ENCODE results near the gene ACAP3. TPM values are rescaled to one million over a fixed set of nuclear protein-coding genes. Genes with fewer than 3 reads are reported as not detected.

ACAP3 gene
- total RNA-seq, 2 donors from 2014 or later: 32.5 to 60.5 TPM

GRCh38 chr1:1278620-1279019, 29.1 kb downstream of the ACAP3 start:
- Mint-ChIP-seq H3K4me1 (ENCODE audit: low read depth in 2 of 2) (peaks cover 0 to 6% of the 10 kb centered on the region in 2 donors), H3K36me3 (no peaks in the 10 kb centered on the region), H3K4me3 (no peak overlapping the region), H3K9me3 (no peaks in the 10 kb centered on the region), H3K27me3 (no peaks in the 10 kb centered on the region), H3K27ac (no peak overlapping the region)
- ATAC-seq (no peak), DNase-seq (ENCODE audit: low spot score) (no peak)

- H3K9me3 Mint-ChIP-seq: no peaks in the 10 kb centered on the region
- H3K4me1 Mint-ChIP-seq (ENCODE audit: low read depth in 2 of 2): peaks cover 15 to 19% of the 10 kb centered on the region in 2 donors
- DNase-seq (ENCODE audit: low spot score): no peak
- peak overlapping the region; percentile 6 for H3K4me3 Mint-ChIP-seq
- H3K27ac Mint-ChIP-seq: no peak overlapping the region
- H3K36me3 Mint-ChIP-seq: no peaks in the 10 kb centered on the region
- H3K27me3 Mint-ChIP-seq: no peaks in the 10 kb centered on the region
- ATAC-seq: no peak
Measured at GRCh38 chr1:1275836-1276235, 31.9 kb downstream of the ACAP3 start.

- H3K27ac Mint-ChIP-seq: no peak overlapping the region
- ATAC-seq (no peak), DNase-seq (ENCODE audit: low spot score) (no peak)
- H3K27me3 Mint-ChIP-seq: no peaks in the 10 kb centered on the region
- peaks cover 24 to 28% of the 10 kb centered on the region in 2 donors for H3K4me1 Mint-ChIP-seq (ENCODE audit: low read depth in 2 of 2)
- peak overlapping the region; percentile 59 for H3K4me3 Mint-ChIP-seq
- no peaks in the 10 kb centered on the region for H3K9me3 Mint-ChIP-seq
- H3K36me3 Mint-ChIP-seq: no peaks in the 10 kb centered on the region
Measured at GRCh38 chr1:1274931-1275431, 32.7 kb downstream of the ACAP3 start.

- peaks cover 28 to 31% of the 10 kb centered on the region in 2 donors for H3K4me1 Mint-ChIP-seq (ENCODE audit: low read depth in 2 of 2)
- no peaks in the 10 kb centered on the region for H3K9me3 Mint-ChIP-seq
- H3K27ac Mint-ChIP-seq: no peak overlapping the region
- DNase-seq (ENCODE audit: low spot score): no peak
- H3K36me3 Mint-ChIP-seq: no peaks in the 10 kb centered on the region
- no peaks in the 10 kb centered on the region for H3K27me3 Mint-ChIP-seq
- ATAC-seq: no peak
- peak overlapping the region; percentile 59 for H3K4me3 Mint-ChIP-seq
Measured at GRCh38 chr1:1274299-1274930, 33.3 kb downstream of the ACAP3 start.

- Mint-ChIP-seq H3K9me3 (no peaks in the 10 kb centered on the region), H3K27me3 (no peaks in the 10 kb centered on the region), H3K4me1 (ENCODE audit: low read depth in 2 of 2) (peaks cover 28 to 31% of the 10 kb centered on the region in 2 donors), H3K27ac (peak within 1 kb of the TSS; percentile 26 to 61), H3K4me3 (peak within 1 kb of the TSS; percentile 86), H3K36me3 (no peaks in the 10 kb centered on the region)
- peak; percentile 94 for DNase-seq (ENCODE audit: low spot score)
- peak; percentile 97 to 99 for ATAC-seq
Measured at GRCh38 chr1:1273512-1274298, 34.0 kb downstream of the ACAP3 start, which contains the start of gene UBE2J2. UBE2J2 (minus strand) TSS chr1:1273854; CDS start chr1:1267992, 5,862 bp downstream.

GRCh38 chr1:1273209-1273511, 34.6 kb downstream of the ACAP3 start:
- Mint-ChIP-seq H3K4me1 (ENCODE audit: low read depth in 2 of 2) (peaks cover 28 to 31% of the 10 kb centered on the region in 2 donors), H3K27ac (peak overlapping the region; percentile 26 to 61), H3K36me3 (no peaks in the 10 kb centered on the region), H3K4me3 (peak overlapping the region; percentile 86), H3K27me3 (no peaks in the 10 kb centered on the region), H3K9me3 (no peaks in the 10 kb centered on the region)
- no peak for ATAC-seq
- DNase-seq (ENCODE audit: low spot score): no peak

- Mint-ChIP-seq H3K4me3 (peak overlapping the region; percentile 86), H3K27me3 (no peaks in the 10 kb centered on the region), H3K36me3 (no peaks in the 10 kb centered on the region), H3K4me1 (ENCODE audit: low read depth in 2 of 2) (peaks cover 28 to 31% of the 10 kb centered on the region in 2 donors), H3K27ac (peak overlapping the region; percentile 26 to 61), H3K9me3 (no peaks in the 10 kb centered on the region)
- no peak for DNase-seq (ENCODE audit: low spot score)
- ATAC-seq: no peak
Measured at GRCh38 chr1:1272341-1273208, 35.2 kb downstream of the ACAP3 start.

- Mint-ChIP-seq H3K9me3 (no peaks in the 10 kb centered on the region), H3K27ac (peak overlapping the region; percentile 2 to 26), H3K36me3 (no peaks in the 10 kb centered on the region), H3K4me1 (ENCODE audit: low read depth in 2 of 2) (peaks cover 30 to 31% of the 10 kb centered on the region in 2 donors), H3K4me3 (peak overlapping the region; percentile 86), H3K27me3 (no peaks in the 10 kb centered on the region)
- DNase-seq (ENCODE audit: low spot score): no peak
- no peak for ATAC-seq
Measured at GRCh38 chr1:1270813-1271212, 36.9 kb downstream of the ACAP3 start.

GRCh38 chr1:1268284-1268682, 39.4 kb downstream of the ACAP3 start:
- ATAC-seq (no peak), DNase-seq (ENCODE audit: low spot score) (no peak)
- Mint-ChIP-seq H3K27ac (no peak overlapping the region), H3K27me3 (no peaks in the 10 kb centered on the region), H3K4me3 (no peak overlapping the region), H3K9me3 (no peaks in the 10 kb centered on the region), H3K36me3 (no peaks in the 10 kb centered on the region), H3K4me1 (ENCODE audit: low read depth in 2 of 2) (peaks cover 30 to 31% of the 10 kb centered on the region in 2 donors)

GRCh38 chr1:1267488-1268283, 40.0 kb downstream of the ACAP3 start:
- Mint-ChIP-seq H3K27ac (no peak overlapping the region), H3K9me3 (no peaks in the 10 kb centered on the region), H3K4me1 (ENCODE audit: low read depth in 2 of 2) (peaks cover 28 to 32% of the 10 kb centered on the region in 2 donors), H3K27me3 (no peaks in the 10 kb centered on the region), H3K36me3 (no peaks in the 10 kb centered on the region), H3K4me3 (no peak overlapping the region)
- DNase-seq (ENCODE audit: low spot score) (no peak), ATAC-seq (peak in 1 of 2 donors; percentile 36)

GRCh38 chr1:1264868-1265272, 42.9 kb downstream of the ACAP3 start:
- Mint-ChIP-seq H3K9me3 (no peaks in the 10 kb centered on the region), H3K36me3 (peaks cover 6% of the 10 kb centered on the region), H3K4me1 (ENCODE audit: low read depth in 2 of 2) (peaks cover 11 to 18% of the 10 kb centered on the region in 2 donors), H3K27me3 (no peaks in the 10 kb centered on the region), H3K4me3 (no peak overlapping the region), H3K27ac (no peak overlapping the region)
- DNase-seq (ENCODE audit: low spot score): no peak
- ATAC-seq: peak in 1 of 2 donors; percentile 15

GRCh38 chr1:1264026-1264425, 43.7 kb downstream of the ACAP3 start:
- Mint-ChIP-seq H3K4me1 (ENCODE audit: low read depth in 2 of 2) (peaks cover 13 to 21% of the 10 kb centered on the region in 2 donors), H3K4me3 (no peak overlapping the region), H3K9me3 (no peaks in the 10 kb centered on the region), H3K36me3 (peaks cover 6% of the 10 kb centered on the region), H3K27me3 (no peaks in the 10 kb centered on the region), H3K27ac (no peak overlapping the region)
- no peak for ATAC-seq
- DNase-seq (ENCODE audit: low spot score): no peak

GRCh38 chr1:1262758-1263157, 45.0 kb downstream of the ACAP3 start:
- Mint-ChIP-seq H3K9me3 (no peaks in the 10 kb centered on the region), H3K4me3 (no peak overlapping the region), H3K27ac (no peak overlapping the region), H3K27me3 (no peaks in the 10 kb centered on the region), H3K36me3 (peaks cover 6% of the 10 kb centered on the region), H3K4me1 (ENCODE audit: low read depth in 2 of 2) (peaks cover 13 to 24% of the 10 kb centered on the region in 2 donors)
- no peak for ATAC-seq
- DNase-seq (ENCODE audit: low spot score): no peak
